ENCODE measurements around the gene KLHL36.

Gene KLHL36

GRCh38 chr16:84675884-84676283 lies 27.6 kb downstream of the KLHL36 start:
- DNase-seq (ENCODE audit: low spot score): no peak

GRCh38 chr16:84677017-84677803 lies 28.9 kb downstream of the KLHL36 start:
- Histone ChIP-seq H3K4me1 (ENCODE audit: control insufficient read depth in 2 of 2, insufficient read depth in 1 of 2, low read depth in 1 of 2, low read length in 2 of 2) (peaks cover 0 to 2% of the 10 kb centered on the region in 2 donors), H3K9me3 (replicated peaks in 1 of 2; ENCODE audit: control insufficient read depth in 2 of 2, insufficient read depth in 1 of 2, low read depth in 1 of 2, low read length in 2 of 2) (no peaks in the 10 kb centered on the region), H3K4ac (ENCODE audit: low read length) (no peak overlapping the region), H2BK120ac (ENCODE audit: low read depth, low read length) (no peak overlapping the region), H2BK12ac (ENCODE audit: low read length) (no peak overlapping the region), H3K27ac (replicated peaks; ENCODE audit: low read length) (no peak overlapping the region), H2BK5ac (ENCODE audit: low read length) (no peak overlapping the region), H3K9ac (ENCODE audit: low read depth, low read length, poor library complexity) (no peak overlapping the region), H4K91ac (ENCODE audit: low read depth, low read length, poor library complexity) (no peak overlapping the region), H3K4me2 (ENCODE audit: insufficient read depth, low read length, poor library complexity, severe bottlenecking) (no peak overlapping the region), H3K23ac (ENCODE audit: low read depth, low read length, poor library complexity) (no peak overlapping the region), H3K18ac (ENCODE audit: low read length) (no peak overlapping the region), H3K79me1 (ENCODE audit: low read depth, low read length) (no peaks in the 10 kb centered on the region), H3K36me3 (replicated peaks in 1 of 2; ENCODE audit: control insufficient read depth in 2 of 2, insufficient read depth in 2 of 2, low read length in 2 of 2) (no peaks in the 10 kb centered on the region), H3K27me3 (ENCODE audit: control insufficient read depth in 3 of 3, insufficient read depth in 3 of 3, low read depth in 1 of 3, low read length in 3 of 3) (no peaks in the 10 kb centered on the region), H3K14ac (ENCODE audit: low read length) (no peak overlapping the region), H2AK5ac (ENCODE audit: low read depth, low read length) (no peak overlapping the region), H2AFZ (ENCODE audit: low read length) (peak overlapping the region; percentile 83), H2BK15ac (ENCODE audit: low read length) (no peak overlapping the region), H4K8ac (ENCODE audit: low read depth, low read length) (no peak overlapping the region), H3K4me3 (ENCODE audit: low read length in 2 of 2) (no peak overlapping the region)
- no peak for DNase-seq (ENCODE audit: low spot score)
- WGBS, 2 donors (ENCODE audit: extremely low coverage in 2 of 2, insufficient read length in 2 of 2, insufficient replicate concordance in 1 of 2): no CpG with 5 or more reads among the region's 14 CpGs

More at GRCh38 chr16:84675884-84676283, 27.6 kb downstream of the KLHL36 start:
- peaks cover 0 to 2% of the 10 kb centered on the region in 2 donors for H3K4me1 ChIP-seq (ENCODE audit: control insufficient read depth in 2 of 2, insufficient read depth in 1 of 2, low read depth in 1 of 2, low read length in 2 of 2)
- no peak overlapping the region for H3K9ac ChIP-seq (ENCODE audit: low read depth, low read length, poor library complexity)
- H2AK5ac ChIP-seq (ENCODE audit: low read depth, low read length): no peak overlapping the region
- H3K36me3 ChIP-seq (replicated peaks in 1 of 2; ENCODE audit: control insufficient read depth in 2 of 2, insufficient read depth in 2 of 2, low read length in 2 of 2): no peaks in the 10 kb centered on the region
- H4K8ac ChIP-seq (ENCODE audit: low read depth, low read length): no peak overlapping the region
- no peak overlapping the region for H4K91ac ChIP-seq (ENCODE audit: low read depth, low read length, poor library complexity)
- H3K27me3 ChIP-seq (ENCODE audit: control insufficient read depth in 3 of 3, insufficient read depth in 3 of 3, low read depth in 1 of 3, low read length in 3 of 3): no peaks in the 10 kb centered on the region
- H3K79me1 ChIP-seq (ENCODE audit: low read depth, low read length): no peaks in the 10 kb centered on the region
- H3K23ac ChIP-seq (ENCODE audit: low read depth, low read length, poor library complexity): no peak overlapping the region
- H2BK12ac ChIP-seq (ENCODE audit: low read length): no peak overlapping the region
- no peak overlapping the region for H3K4me2 ChIP-seq (ENCODE audit: insufficient read depth, low read length, poor library complexity, severe bottlenecking)
- no peak overlapping the region for H3K4me3 ChIP-seq (ENCODE audit: low read length in 2 of 2)
- no peak overlapping the region for H3K14ac ChIP-seq (ENCODE audit: low read length)
- WGBS, 2 donors (ENCODE audit: extremely low coverage in 2 of 2, insufficient read length in 2 of 2, insufficient replicate concordance in 1 of 2): no CpG with 5 or more reads among the region's 2 CpGs
- no peak overlapping the region for H2BK120ac ChIP-seq (ENCODE audit: low read depth, low read length)
- H2AFZ ChIP-seq (ENCODE audit: low read length): no peak overlapping the region
- no peak overlapping the region for H2BK5ac ChIP-seq (ENCODE audit: low read length)
- H2BK15ac ChIP-seq (ENCODE audit: low read length): no peak overlapping the region
- no peak overlapping the region for H3K27ac ChIP-seq (replicated peaks; ENCODE audit: low read length)
- no peak overlapping the region for H3K4ac ChIP-seq (ENCODE audit: low read length)
- H3K18ac ChIP-seq (ENCODE audit: low read length): no peak overlapping the region
- H3K9me3 ChIP-seq (replicated peaks in 1 of 2; ENCODE audit: control insufficient read depth in 2 of 2, insufficient read depth in 1 of 2, low read depth in 1 of 2, low read length in 2 of 2): no peaks in the 10 kb centered on the region

- H3K14ac ChIP-seq (ENCODE audit: low read length): no peak overlapping the region
- no peak overlapping the region for H2BK5ac ChIP-seq (ENCODE audit: low read length)
- H3K27me3 ChIP-seq (ENCODE audit: control insufficient read depth in 3 of 3, insufficient read depth in 3 of 3, low read depth in 1 of 3, low read length in 3 of 3): no peaks in the 10 kb centered on the region
- no peak overlapping the region for H3K23ac ChIP-seq (ENCODE audit: low read depth, low read length, poor library complexity)
- WGBS, 2 donors (ENCODE audit: extremely low coverage in 2 of 2, insufficient read length in 2 of 2, insufficient replicate concordance in 1 of 2): no CpG with 5 or more reads among the region's 10 CpGs
- peak overlapping the region; percentile 83 for H2AFZ ChIP-seq (ENCODE audit: low read length)
- H2AK5ac ChIP-seq (ENCODE audit: low read depth, low read length): no peak overlapping the region
- H4K8ac ChIP-seq (ENCODE audit: low read depth, low read length): no peak overlapping the region
- H3K4ac ChIP-seq (ENCODE audit: low read length): no peak overlapping the region
- no peak overlapping the region for H3K18ac ChIP-seq (ENCODE audit: low read length)
- no peak overlapping the region for H3K27ac ChIP-seq (replicated peaks; ENCODE audit: low read length)
- no peak overlapping the region for H2BK120ac ChIP-seq (ENCODE audit: low read depth, low read length)
- H3K4me1 ChIP-seq (ENCODE audit: control insufficient read depth in 2 of 2, insufficient read depth in 1 of 2, low read depth in 1 of 2, low read length in 2 of 2): peaks cover 0 to 2% of the 10 kb centered on the region in 2 donors
- H3K36me3 ChIP-seq (replicated peaks in 1 of 2; ENCODE audit: control insufficient read depth in 2 of 2, insufficient read depth in 2 of 2, low read length in 2 of 2): no peaks in the 10 kb centered on the region
- H3K9me3 ChIP-seq (replicated peaks in 1 of 2; ENCODE audit: control insufficient read depth in 2 of 2, insufficient read depth in 1 of 2, low read depth in 1 of 2, low read length in 2 of 2): no peaks in the 10 kb centered on the region
- no peak overlapping the region for H3K9ac ChIP-seq (ENCODE audit: low read depth, low read length, poor library complexity)
- H3K4me3 ChIP-seq (ENCODE audit: low read length in 2 of 2): no peak overlapping the region
- H4K91ac ChIP-seq (ENCODE audit: low read depth, low read length, poor library complexity): no peak overlapping the region
- H2BK12ac ChIP-seq (ENCODE audit: low read length): no peak overlapping the region
- H2BK15ac ChIP-seq (ENCODE audit: low read length): no peak overlapping the region
- H3K4me2 ChIP-seq (ENCODE audit: insufficient read depth, low read length, poor library complexity, severe bottlenecking): no peak overlapping the region
- H3K79me1 ChIP-seq (ENCODE audit: low read depth, low read length): no peaks in the 10 kb centered on the region
- no peak for DNase-seq (ENCODE audit: low spot score)
Observed at GRCh38 chr16:84677849-84678248, 29.5 kb downstream of the KLHL36 start.

GRCh38 chr16:84678541-84678940 lies 30.2 kb downstream of the KLHL36 start:
- H2BK12ac ChIP-seq (ENCODE audit: low read length): no peak overlapping the region
- H3K36me3 ChIP-seq (replicated peaks in 1 of 2; ENCODE audit: control insufficient read depth in 2 of 2, insufficient read depth in 2 of 2, low read length in 2 of 2): no peaks in the 10 kb centered on the region
- H3K4me2 ChIP-seq (ENCODE audit: insufficient read depth, low read length, poor library complexity, severe bottlenecking): no peak overlapping the region
- H3K4me1 ChIP-seq (ENCODE audit: control insufficient read depth in 2 of 2, insufficient read depth in 1 of 2, low read depth in 1 of 2, low read length in 2 of 2): peaks cover 0 to 2% of the 10 kb centered on the region in 2 donors
- no peaks in the 10 kb centered on the region for H3K27me3 ChIP-seq (ENCODE audit: control insufficient read depth in 3 of 3, insufficient read depth in 3 of 3, low read depth in 1 of 3, low read length in 3 of 3)
- no peak overlapping the region for H3K23ac ChIP-seq (ENCODE audit: low read depth, low read length, poor library complexity)
- no peak overlapping the region for H3K4ac ChIP-seq (ENCODE audit: low read length)
- WGBS, 2 donors (ENCODE audit: extremely low coverage in 2 of 2, insufficient read length in 2 of 2, insufficient replicate concordance in 1 of 2): no CpG with 5 or more reads among the region's 9 CpGs
- no peak overlapping the region for H3K27ac ChIP-seq (replicated peaks; ENCODE audit: low read length)
- no peak overlapping the region for H4K91ac ChIP-seq (ENCODE audit: low read depth, low read length, poor library complexity)
- no peak overlapping the region for H3K14ac ChIP-seq (ENCODE audit: low read length)
- H3K4me3 ChIP-seq (ENCODE audit: low read length in 2 of 2): no peak overlapping the region
- H3K18ac ChIP-seq (ENCODE audit: low read length): no peak overlapping the region
- H3K9me3 ChIP-seq (replicated peaks in 1 of 2; ENCODE audit: control insufficient read depth in 2 of 2, insufficient read depth in 1 of 2, low read depth in 1 of 2, low read length in 2 of 2): no peaks in the 10 kb centered on the region
- no peak overlapping the region for H4K8ac ChIP-seq (ENCODE audit: low read depth, low read length)
- H2BK120ac ChIP-seq (ENCODE audit: low read depth, low read length): no peak overlapping the region
- no peak overlapping the region for H2AFZ ChIP-seq (ENCODE audit: low read length)
- H3K9ac ChIP-seq (ENCODE audit: low read depth, low read length, poor library complexity): no peak overlapping the region
- H2BK15ac ChIP-seq (ENCODE audit: low read length): no peak overlapping the region
- H2BK5ac ChIP-seq (ENCODE audit: low read length): no peak overlapping the region
- no peak overlapping the region for H2AK5ac ChIP-seq (ENCODE audit: low read depth, low read length)
- H3K79me1 ChIP-seq (ENCODE audit: low read depth, low read length): no peaks in the 10 kb centered on the region
- DNase-seq (ENCODE audit: low spot score): no peak
